Esophagus muscularis mucosa (tissue), 4 donors: ENCODE results near the gene ZMAT2.
"Not testable (repeated sequence)": the region's sequence is repeated elsewhere in the genome, so short reads cannot be mapped to it uniquely, and the experiment has no call there.

ENCODE experiments used
- CTCF ChIP-seq, 3 experiments: fragments of 200-600 bp in 2 of 3; fragments of 450-650 bp in 1 of 3; sonication (generic) in 2 of 3; IDR thresholded peaks; one replicate each; pipeline ENCODE4 v1.5.1; 2017 to 2019; ENCODE audit warnings: antibody characterized with exemption in 3 of 3, mild to moderate bottlenecking in 2 of 3, moderate library complexity in 1 of 3
- EP300 ChIP-seq: sonication (generic); formaldehyde crosslinking; IDR thresholded peaks from one replicate; pipeline ENCODE4 v1.6.1; 2017; ENCODE audit warnings: antibody characterized with exemption
- POLR2A ChIP-seq: fragments of 450-650 bp; IDR thresholded peaks from one replicate; pipeline ENCODE4 v1.6.1; 2017; ENCODE audit warnings: antibody characterized with exemption, moderate library complexity, mild to moderate bottlenecking, low read depth
- POLR2AphosphoS5 ChIP-seq, 2 donors: sonication (generic); formaldehyde crosslinking; IDR thresholded peaks; one replicate each; pipeline ENCODE4 v1.6.1; 2017; ENCODE audit warnings: antibody characterized with exemption in 2 of 2

GRCh38 chr5:140671035-140671434 lies 29.2 kb upstream of the ZMAT2 start:
- not testable (repeated sequence) for TF ChIP-seq CTCF (IDR thresholded peaks at IDR 0.05); POLR2AphosphoS5 (IDR thresholded peaks at IDR 0.05); POLR2A; EP300
